Measurements from ENCODE around the gene NKX1-1.

Gene NKX1-1

GRCh38 chr4:1356181-1356998 lies 49.9 kb downstream of the NKX1-1 start:
- no peak for DNase-seq

- DNase-seq = no peak
Observed at GRCh38 chr4:1355378-1355777, 50.9 kb downstream of the NKX1-1 start.

DNA sequence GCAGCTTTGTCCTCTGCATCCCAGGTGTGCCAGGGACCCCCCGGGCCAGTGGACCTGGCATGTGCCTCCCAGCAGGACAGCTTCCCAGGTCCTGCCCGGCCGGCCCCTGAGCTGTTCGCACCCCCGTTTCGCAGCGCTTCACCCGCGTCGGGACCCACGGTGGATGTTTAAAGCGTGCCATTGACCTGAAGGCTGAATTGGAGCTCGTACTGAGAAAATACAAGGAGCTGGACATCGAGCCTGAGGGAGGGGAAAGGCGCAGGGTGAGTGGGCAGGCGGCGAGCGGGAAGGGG lies 51.3 kb downstream of the NKX1-1 start:
- no peak for DNase-seq

DNA sequence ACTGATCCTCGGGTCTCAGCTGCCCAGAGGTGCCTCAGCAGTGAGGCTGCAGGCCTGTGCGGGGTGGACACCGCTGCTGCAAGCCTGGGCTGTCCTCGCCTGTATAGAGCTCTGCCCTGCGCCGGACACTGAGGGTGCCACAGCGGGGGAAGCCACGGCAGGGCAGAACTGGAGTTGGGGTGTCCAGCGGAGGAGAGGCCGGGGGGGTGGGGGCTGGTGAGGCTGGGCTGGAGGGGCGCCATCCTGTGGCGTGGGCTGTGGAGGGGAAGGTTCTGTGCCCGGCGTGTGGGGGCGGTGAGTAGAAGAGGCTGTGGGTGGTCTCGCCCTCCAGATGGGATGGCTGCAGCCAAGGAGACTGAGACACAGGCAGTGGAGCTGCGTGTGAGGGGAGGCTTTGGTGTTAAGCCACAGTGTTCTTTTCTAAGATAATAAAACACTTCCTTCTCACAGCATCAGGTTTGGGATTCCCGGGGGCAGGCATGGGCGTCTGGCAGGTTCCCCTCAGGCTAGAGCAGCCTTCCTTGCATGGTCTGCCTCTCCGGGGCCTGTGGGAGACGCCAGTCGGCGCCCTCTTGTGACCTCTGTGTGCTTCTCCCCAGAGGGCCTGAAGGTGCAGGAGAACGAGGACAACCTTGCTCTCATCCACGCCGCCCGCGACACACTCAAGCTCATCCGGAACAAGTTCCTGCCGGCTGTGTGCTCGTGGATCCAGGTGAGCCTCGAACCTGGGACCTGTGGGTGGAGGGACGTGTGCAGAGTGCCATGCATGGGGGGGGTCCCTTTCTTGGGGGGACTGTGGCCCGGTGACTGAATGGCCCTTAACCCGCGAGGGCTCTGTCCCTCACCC lies 51.9 kb downstream of the NKX1-1 start:
- DNase-seq = no peak

DNA sequence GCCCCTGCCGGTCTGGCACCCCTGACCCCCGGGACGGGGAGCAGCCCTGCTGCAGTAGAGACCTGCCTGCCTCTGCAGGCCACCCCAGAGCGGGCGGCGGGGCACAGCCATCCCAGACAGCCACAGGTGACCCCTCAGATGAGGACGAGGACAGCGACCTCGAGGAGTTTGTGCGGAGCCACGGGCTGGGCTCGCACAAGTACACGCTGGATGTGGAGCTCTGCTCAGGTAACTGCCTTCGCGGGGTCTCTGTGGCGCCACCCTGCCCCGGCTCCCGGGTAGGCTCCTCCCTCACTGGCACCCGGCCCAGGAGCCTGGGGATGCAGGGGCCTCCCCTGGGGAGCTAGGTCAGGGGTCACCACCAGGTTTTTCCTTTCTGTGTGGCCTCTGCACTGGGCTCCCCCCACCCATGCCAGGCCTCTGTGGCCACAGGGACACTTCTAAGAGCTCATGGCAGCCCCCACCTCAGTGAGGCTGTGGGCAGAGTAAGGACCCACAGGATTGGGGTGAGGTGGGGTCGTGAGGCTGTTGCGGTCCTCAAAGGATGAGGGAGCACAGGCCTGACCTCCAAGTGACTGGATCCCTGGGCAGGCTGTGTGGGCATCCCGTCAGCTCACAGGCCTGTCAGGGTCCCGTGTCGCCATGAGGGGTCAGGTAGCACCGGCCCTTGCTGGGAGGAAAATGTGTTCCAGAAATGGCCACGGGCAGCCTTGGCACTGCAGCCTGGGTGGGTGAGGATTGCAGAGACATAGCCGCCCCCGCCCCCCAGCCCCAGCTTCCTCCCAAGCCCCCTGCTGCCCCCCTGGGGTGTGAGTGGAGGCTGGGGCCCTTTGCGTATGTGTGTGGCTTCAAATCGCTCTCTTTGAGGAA lies 52.8 kb downstream of the NKX1-1 start:
- DNase-seq = no peak
